AG10803 (cell line): ENCODE measurements around the gene PLEKHG4B.

ENCODE experiments used
- DNase-seq: peaks from one replicate; pipeline ENCODE4 v3.0.0; 2010; ENCODE audit warnings: low read depth
- H3K4me3 ChIP-seq: 2 replicates; pipeline ENCODE4 v1.5.1; 2011; ENCODE audit warnings: mild to moderate bottlenecking, low read length, control low read depth
- TF ChIP-seq, protein P1 (sequence below): conservative IDR thresholded peaks from 2 replicates; pipeline ENCODE4 v1.5.1; 2011; ENCODE audit warnings: mild to moderate bottlenecking, low read length, control low read depth, inconsistent platforms

Gene PLEKHG4B

DNA sequence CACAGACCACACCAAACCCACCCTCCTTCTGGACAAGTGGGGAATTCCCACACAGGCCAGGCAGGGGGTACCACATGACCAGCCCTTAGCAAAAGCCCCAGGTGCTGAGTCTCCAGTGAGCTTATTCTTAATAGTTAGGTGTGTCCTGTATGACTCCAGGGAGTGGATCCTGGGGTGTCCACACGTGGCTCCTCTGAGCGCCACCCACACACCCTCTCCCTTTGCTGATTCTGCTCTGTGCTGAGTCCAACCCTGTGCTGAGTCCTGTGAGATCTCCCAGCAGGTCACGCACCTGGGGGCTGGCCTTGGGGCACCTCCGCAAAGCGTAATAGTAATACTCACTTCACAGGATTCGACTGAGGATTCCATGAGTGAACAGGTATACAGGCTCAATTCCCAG lies 112.0 kb downstream of the PLEKHG4B start:
- no peak overlapping the region for H3K4me3 ChIP-seq
- TF ChIP-seq, protein P1, sequence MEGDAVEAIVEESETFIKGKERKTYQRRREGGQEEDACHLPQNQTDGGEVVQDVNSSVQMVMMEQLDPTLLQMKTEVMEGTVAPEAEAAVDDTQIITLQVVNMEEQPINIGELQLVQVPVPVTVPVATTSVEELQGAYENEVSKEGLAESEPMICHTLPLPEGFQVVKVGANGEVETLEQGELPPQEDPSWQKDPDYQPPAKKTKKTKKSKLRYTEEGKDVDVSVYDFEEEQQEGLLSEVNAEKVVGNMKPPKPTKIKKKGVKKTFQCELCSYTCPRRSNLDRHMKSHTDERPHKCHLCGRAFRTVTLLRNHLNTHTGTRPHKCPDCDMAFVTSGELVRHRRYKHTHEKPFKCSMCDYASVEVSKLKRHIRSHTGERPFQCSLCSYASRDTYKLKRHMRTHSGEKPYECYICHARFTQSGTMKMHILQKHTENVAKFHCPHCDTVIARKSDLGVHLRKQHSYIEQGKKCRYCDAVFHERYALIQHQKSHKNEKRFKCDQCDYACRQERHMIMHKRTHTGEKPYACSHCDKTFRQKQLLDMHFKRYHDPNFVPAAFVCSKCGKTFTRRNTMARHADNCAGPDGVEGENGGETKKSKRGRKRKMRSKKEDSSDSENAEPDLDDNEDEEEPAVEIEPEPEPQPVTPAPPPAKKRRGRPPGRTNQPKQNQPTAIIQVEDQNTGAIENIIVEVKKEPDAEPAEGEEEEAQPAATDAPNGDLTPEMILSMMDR, result no peak
- no peak for DNase-seq

DNA sequence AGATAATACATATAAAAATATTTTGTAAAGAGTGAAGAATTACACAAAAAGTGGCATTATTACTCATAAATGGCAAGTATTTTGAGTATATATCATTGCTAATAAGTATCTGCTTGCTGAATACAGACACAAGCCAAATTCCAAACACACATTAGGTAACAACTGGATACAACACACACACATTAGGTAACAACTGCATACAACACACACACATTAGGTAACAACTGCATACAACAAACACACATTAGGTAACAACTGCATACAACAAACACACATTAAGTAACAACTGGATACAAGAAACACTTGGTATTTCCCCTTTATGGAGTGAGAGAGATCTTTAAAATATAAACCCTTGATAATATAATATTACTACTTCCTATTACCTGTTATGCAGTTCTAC lies 112.5 kb downstream of the PLEKHG4B start:
- no peak overlapping the region for H3K4me3 ChIP-seq
- no peak for DNase-seq
- TF ChIP-seq, protein P1, result no peak

DNA sequence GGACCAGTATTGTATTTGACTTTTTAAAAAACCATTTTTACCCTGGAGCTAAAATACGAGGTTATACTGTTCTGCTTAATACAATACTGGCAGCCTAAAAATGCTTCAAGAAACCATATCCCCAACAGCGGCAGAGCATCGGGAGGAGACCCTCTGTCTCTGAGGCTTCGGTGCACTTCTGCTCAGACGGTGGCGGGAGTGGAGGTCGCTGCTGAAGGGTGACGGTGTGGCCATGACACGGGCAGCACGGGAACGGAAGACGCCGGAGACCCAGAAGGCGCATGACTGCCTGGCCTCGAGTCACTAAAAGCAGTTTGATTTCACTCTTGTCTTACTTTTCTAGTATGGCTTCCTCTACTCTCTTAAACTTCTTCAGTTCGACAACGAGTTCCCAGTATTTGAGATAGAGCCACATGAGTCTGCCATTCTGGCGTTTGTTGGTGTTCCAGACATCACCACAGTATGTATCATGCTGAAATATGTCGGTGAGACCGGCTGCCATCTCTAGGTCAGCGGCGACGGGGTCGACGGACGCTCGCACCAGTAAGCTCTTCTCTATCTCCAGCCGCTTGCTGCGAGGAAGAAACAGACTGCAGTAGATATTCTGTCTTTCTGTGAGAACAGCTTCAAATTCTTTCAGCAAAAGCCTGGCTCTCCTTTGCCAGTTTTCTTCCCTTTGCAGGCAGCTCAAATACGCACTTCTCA lies 113.2 kb downstream of the PLEKHG4B start:
- TF ChIP-seq, protein P1, result no peak
- DNase-seq, result no peak
- no peak overlapping the region for H3K4me3 ChIP-seq

DNA sequence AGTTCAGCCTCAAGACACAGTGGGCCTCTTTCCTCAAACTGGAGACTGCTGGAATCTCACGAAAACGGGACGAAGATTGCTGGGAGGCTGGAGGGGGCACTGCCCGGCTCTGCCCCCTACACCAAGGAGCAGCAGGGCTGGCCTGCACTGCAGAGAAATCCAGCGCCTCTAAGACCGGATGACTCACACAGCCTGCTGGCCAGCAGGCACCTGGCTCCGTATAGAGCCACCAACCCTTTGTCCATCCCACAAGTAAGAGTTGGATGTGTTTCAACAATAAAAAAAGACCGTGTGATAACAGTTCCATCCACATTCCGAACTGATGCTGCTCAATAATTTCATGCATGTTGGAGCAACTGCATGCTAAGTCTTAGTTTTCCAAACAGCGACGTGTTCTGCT lies 114.4 kb downstream of the PLEKHG4B start:
- TF ChIP-seq, protein P1, result no peak
- DNase-seq, result no peak
- H3K4me3 ChIP-seq, result no peak overlapping the region

DNA sequence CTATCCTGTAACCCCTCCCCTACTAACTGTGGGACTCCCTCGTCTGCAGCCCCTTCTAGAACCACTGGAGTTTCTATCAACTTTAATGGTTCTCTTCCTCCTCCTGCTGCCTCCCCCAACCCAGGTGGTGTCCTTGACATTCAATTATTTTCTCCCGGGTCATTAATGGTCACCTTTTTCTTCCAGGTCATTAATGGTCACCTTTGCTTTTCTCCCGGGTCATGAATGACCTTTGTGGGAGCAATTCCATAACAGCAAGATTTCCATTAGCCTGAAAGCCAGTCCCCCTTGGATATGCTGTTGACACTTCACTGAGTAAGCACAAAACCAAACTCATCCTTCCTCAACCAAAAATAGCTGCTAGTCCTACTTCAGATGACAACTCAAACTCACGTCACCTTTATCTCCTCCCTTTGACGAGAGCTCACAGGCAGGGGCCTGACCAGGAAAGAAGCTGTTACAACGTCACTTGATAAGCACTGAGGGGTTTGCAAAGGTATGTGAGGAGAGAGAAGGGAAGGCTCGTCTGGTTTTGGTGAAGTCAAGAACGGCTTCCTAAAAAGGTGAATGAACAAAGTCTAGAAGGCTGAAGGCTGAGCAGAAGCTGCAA lies 115.1 kb downstream of the PLEKHG4B start:
- DNase-seq, result no peak
- no peak overlapping the region for H3K4me3 ChIP-seq
- TF ChIP-seq, protein P1, result no peak

DNA sequence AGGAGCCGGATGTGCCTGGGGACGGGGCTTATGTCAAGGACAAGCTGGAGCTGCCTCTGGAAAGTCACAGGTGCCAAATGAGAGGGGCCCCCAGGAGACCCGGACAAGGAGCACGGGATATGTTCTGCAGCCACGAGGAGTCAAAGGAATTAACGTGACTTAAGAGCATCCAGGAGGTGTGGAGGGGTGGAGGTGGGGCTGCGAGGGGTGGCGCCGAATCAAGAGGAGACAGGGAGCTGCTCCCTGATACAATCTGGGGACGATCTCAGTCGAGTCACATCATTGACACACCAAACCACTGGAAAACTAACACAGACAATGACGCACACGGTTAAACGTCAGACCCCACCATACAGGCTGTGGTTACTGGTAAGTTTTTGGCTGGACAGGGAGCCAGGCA lies 115.6 kb downstream of the PLEKHG4B start:
- DNase-seq, result no peak
- H3K4me3 ChIP-seq, result no peak overlapping the region
- TF ChIP-seq, protein P1, result no peak
